NB4 (cell line): ENCODE measurements around the gene ADARB2.
"Not testable (repeated sequence)": the region's sequence is repeated elsewhere in the genome, so short reads cannot be mapped to it uniquely, and the experiment has no call there.

ENCODE experiments used
- DNase-seq: peaks from one replicate; pipeline ENCODE4 v3.0.0; 2010; ENCODE audit warnings: low read depth
- H3K4me3 ChIP-seq: one replicate; pipeline ENCODE4 v1.5.1; 2011; ENCODE audit warnings: mild to moderate bottlenecking, low read depth, low read length, moderate library complexity
- MYC ChIP-seq: IDR thresholded peaks from 2 replicates; pipeline ENCODE4 v1.6.1; 2011; ENCODE audit warnings: low read depth, low read length
- POLR2A ChIP-seq: IDR thresholded peaks from 2 replicates; pipeline ENCODE4 v1.6.1; 2011; ENCODE audit warnings: mild to moderate bottlenecking; ENCODE audit not compliant: insufficient read length; ENCODE audit errors: extremely low read depth
- TF ChIP-seq, protein P1 (sequence below): IDR thresholded peaks from 2 replicates; pipeline ENCODE4 v1.6.1; 2011; ENCODE audit warnings: low read depth, low read length
- TF ChIP-seq, protein P2 (sequence below): IDR thresholded peaks from one replicate; pipeline ENCODE4 v1.5.1; 2012; ENCODE audit warnings: low read depth, low read length

ADARB2 gene

GRCh38 chr10:1620803-1621202 lies 116.5 kb downstream of the ADARB2 start:
- TF ChIP-seq MYC = no peak
- TF ChIP-seq, protein P1, sequence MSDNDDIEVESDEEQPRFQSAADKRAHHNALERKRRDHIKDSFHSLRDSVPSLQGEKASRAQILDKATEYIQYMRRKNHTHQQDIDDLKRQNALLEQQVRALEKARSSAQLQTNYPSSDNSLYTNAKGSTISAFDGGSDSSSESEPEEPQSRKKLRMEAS = no peak
- TF ChIP-seq, protein P2, sequence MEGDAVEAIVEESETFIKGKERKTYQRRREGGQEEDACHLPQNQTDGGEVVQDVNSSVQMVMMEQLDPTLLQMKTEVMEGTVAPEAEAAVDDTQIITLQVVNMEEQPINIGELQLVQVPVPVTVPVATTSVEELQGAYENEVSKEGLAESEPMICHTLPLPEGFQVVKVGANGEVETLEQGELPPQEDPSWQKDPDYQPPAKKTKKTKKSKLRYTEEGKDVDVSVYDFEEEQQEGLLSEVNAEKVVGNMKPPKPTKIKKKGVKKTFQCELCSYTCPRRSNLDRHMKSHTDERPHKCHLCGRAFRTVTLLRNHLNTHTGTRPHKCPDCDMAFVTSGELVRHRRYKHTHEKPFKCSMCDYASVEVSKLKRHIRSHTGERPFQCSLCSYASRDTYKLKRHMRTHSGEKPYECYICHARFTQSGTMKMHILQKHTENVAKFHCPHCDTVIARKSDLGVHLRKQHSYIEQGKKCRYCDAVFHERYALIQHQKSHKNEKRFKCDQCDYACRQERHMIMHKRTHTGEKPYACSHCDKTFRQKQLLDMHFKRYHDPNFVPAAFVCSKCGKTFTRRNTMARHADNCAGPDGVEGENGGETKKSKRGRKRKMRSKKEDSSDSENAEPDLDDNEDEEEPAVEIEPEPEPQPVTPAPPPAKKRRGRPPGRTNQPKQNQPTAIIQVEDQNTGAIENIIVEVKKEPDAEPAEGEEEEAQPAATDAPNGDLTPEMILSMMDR = no peak
- TF ChIP-seq POLR2A = no peak
- no peak overlapping the region for H3K4me3 ChIP-seq
- no peak for DNase-seq

DNA sequence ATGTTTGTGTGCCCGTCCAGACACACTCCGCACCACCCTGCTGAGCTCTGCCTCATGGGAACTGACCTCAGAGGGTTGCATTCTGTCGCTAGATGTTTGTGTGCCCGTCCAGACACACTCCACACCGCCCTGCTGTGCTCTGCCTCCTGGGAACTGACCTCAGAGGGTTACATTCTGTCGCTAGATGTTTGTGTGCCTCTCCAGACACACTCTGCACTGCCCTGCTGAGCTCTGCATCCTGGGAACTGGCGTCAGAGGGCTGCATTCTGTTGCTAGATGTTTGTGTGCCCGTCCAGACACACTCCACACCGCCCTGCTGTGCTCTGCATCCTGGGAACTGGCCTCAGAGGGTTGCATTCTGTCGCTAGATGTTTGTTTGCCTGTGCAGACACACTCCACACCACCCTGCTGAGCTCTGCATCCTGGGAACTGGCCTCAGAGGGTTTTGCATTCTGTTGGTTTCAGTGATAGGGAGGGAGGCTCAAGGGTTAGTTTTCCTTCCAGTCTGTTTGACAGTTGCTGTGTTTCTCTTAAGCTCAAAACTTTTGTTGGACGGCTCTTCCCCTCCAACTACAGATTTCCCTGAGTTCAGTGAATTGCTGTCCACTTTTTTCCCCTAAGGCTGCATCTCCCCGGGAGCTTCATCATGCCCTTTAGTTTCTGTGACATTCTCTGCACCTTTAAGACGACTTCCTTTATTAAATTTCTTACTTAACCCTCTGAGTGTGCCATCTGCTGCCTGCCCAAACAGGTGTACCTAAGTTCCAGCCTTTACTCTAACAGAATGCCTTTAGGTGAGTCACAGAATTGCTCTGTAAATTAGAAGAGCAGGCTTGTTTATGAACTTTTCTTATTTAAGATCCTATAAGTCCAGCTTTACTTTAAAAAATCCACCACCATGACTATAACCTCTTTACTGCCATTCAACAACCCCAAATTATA lies 119.7 kb downstream of the ADARB2 start:
- not testable (repeated sequence) for H3K4me3 ChIP-seq, DNase-seq

- H3K4me3 ChIP-seq, DNase-seq: not testable (repeated sequence)
These were observed 120.6 kb downstream of the ADARB2 start for GRCh38 chr10:1616701-1617100.

DNA sequence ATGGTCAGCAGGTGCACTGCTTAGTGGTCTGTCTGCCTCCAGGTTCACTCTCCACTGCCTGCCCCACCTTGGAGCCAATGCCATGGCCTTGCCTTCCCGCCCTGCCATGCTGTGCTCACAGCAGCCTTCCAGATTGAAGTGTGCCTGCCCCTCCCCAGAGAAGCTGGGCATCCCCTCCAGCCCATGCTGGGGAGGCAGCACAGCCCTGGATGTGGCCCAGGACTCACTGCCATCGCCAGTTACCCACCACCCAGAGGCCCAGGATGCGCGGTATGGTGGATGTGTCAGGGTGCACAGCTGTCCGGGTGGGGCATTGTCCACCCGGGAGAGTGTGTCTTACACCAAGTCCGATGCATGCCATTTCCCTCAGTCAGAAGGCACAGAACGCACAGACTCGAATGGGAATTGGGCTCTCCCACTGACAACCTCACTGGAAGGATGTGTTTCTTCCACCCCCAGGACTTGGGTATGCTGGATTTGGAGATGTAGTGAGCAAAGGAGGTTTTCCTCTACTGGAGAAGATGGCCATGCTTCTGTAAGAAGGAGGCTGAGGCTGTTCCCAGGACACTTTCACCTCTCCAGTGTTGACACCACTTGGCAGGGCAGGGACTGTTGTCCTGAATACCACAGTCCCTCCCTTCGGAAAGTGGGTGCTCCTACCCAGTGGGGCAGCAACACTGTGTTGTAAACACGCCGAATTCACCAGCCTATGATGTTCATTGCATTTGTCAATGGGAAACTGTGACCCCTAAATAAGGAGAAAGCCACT lies 122.0 kb downstream of the ADARB2 start:
- no peak overlapping the region for H3K4me3 ChIP-seq
- TF ChIP-seq, protein P1 = no peak
- TF ChIP-seq MYC = no peak
- TF ChIP-seq POLR2A = no peak
- TF ChIP-seq, protein P2 = no peak
- no peak for DNase-seq

- H3K4me3 ChIP-seq = no peak overlapping the region
- no peak for DNase-seq
- no peak for TF ChIP-seq POLR2A
- TF ChIP-seq, protein P2 = no peak
- TF ChIP-seq, protein P1 = no peak
These were observed 123.8 kb downstream of the ADARB2 start for GRCh38 chr10:1613511-1613910.

GRCh38 chr10:1612908-1613307 lies 124.4 kb downstream of the ADARB2 start:
- no peak overlapping the region for H3K4me3 ChIP-seq
- TF ChIP-seq POLR2A (no peak), MYC (no peak)
- TF ChIP-seq, protein P2 = no peak
- TF ChIP-seq, protein P1 = no peak
- no peak for DNase-seq
